Left ventricle myocardium superior (tissue), 1 donor: ENCODE results near the gene ATAD3C. TPM values are rescaled to one million over a fixed set of nuclear protein-coding genes. Genes with fewer than 3 reads are reported as not detected.
"Not testable (repeated sequence)": the region's sequence is repeated elsewhere in the genome, so short reads cannot be mapped to it uniquely, and the experiment has no call there.

Experiments
- ATAC-seq: fragments of 200-7000 bp; cut with Tn5 transposase; one replicate; pipeline ENCODE4 v1.9.1; 2020; ENCODE audit warnings: mild to moderate bottlenecking, moderate library complexity
- DNase-seq: peaks from one replicate; pipeline ENCODE4 v3.0.0-alpha.2; 2020
- intact Hi-C: fragments of 100-400 bp; cut with micrococcal nuclease; formaldehyde crosslinking; loops from one replicate; pipeline ENCODE4 v1.11.0; 2022
- total RNA-seq: library from RNA; stranded (reverse); fragmentation: NEBNext Ultra II Directional; extraction: Animal tissue kit (Norgen Biotek cat#: 25700); gene quantifications from one replicate; pipeline ENCODE4 v1.2.1, GENCODE V29; 2021
- donor health status: DM: no; HTN: yes; CAD: no; lungs with severe emphysema.

Gene ATAD3C
- total RNA-seq, 1 donor from 2014 or later = 1.9 TPM

- intact Hi-C loops, ATAC-seq: not testable (repeated sequence)
- peak; percentile 5 for DNase-seq
Measured at GRCh38 chr1:1428967-1429366, 20.5 kb upstream of the ATAD3C start.

- DNase-seq = peak; percentile 36
- ATAC-seq = peak; percentile 10
- intact Hi-C loops = no loop called here
Measured at GRCh38 chr1:1429671-1430073, 19.8 kb upstream of the ATAD3C start.

DNA sequence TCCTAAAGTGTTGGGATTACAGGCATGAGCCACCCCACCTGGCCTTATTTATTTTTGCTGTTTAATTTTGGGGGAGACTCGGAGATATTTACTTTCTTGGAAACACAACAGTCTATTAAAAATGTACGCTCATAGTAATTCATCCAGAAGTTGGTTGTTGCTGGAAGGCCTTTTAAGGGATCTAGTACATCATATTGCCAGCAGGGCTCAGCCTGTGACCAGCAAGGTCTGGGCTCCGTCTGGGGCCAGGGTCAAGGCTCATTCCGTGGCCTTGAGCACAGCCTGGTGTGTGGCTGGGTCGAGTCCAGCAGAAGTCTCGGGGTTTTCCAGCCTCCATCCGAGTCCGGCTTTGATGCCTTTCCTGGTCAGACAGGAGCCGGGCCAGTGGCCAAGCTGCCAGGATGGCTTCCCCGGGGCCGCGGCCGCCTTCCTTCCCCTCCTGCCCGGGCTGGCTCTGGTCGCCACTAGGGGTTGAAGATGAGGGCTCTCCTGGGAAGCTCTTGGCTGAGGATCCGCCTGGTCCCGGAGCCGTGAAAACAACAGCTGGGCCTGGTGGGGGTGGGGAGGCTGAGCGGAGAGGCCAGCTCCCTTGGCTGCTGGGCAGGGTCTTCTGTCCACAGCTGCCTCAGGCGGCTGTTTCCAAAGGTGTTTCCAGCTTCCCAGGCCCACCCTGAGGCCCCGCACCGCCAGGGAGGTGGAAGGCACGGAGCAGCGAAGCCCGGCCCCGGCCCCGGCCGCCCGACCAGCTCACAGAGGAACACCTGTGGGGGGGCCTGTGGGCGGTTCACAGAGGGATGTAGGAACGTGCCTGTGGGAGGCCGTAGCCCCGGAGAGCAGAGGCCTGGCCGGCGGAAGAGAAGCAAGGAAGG, 19.1 kb upstream of the ATAD3C start:
- intact Hi-C loops = no loop called here
- ATAC-seq (peak; percentile 69), DNase-seq (peak; percentile 90)

DNA sequence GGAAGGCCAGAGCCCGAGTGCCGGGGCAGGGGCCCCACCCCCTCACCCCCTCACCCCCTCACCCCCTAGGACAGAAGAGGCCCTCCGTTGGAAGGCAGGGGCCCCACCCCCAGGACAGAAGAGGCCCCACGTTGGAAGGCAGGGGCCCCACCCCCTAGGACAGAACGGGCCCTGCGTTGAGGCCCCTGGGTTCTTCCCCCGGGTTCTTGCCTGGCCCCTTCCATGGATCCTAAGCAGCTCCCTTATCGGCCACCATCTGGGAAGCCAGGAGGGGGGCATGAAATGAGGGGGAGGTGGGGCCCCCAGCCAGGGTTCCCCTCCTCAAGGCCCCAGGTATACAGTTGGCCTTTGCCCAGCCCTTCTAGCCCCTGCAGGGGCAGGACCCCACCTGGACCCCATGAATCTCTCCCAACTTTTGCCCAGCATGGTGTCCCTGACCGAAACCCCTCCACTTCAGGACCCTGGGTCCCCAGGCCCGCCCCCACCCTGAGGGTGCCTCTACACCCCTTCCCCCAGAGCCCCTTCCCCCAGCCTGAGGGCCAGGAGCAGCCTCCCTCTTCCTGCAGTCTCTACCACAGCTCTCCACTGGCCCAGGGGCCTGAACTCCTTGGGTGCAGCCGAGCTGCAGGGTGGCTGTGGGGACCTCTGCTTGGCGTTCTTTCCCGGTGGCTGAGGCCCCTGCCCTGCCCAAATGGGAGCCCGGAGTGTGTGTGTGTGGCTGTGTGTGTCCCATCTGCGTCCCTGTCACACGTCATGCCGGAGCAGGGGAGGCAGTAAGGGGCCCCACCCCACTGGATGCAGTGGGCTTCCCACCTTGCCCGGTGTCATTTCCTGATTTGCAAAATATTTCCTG, 18.3 kb upstream of the ATAD3C start:
- intact Hi-C loops = no loop called here
- DNase-seq = peak; percentile 49
- no peak for ATAC-seq

GRCh38 chr1:1431845-1432273, 17.6 kb upstream of the ATAD3C start:
- intact Hi-C loops = no loop called here
- ATAC-seq (peak; percentile 38), DNase-seq (peak; percentile 81)

GRCh38 chr1:1432274-1432950, 17.1 kb upstream of the ATAD3C start:
- intact Hi-C loops = no loop called here
- no peak for ATAC-seq
- DNase-seq = peak; percentile 43

DNA sequence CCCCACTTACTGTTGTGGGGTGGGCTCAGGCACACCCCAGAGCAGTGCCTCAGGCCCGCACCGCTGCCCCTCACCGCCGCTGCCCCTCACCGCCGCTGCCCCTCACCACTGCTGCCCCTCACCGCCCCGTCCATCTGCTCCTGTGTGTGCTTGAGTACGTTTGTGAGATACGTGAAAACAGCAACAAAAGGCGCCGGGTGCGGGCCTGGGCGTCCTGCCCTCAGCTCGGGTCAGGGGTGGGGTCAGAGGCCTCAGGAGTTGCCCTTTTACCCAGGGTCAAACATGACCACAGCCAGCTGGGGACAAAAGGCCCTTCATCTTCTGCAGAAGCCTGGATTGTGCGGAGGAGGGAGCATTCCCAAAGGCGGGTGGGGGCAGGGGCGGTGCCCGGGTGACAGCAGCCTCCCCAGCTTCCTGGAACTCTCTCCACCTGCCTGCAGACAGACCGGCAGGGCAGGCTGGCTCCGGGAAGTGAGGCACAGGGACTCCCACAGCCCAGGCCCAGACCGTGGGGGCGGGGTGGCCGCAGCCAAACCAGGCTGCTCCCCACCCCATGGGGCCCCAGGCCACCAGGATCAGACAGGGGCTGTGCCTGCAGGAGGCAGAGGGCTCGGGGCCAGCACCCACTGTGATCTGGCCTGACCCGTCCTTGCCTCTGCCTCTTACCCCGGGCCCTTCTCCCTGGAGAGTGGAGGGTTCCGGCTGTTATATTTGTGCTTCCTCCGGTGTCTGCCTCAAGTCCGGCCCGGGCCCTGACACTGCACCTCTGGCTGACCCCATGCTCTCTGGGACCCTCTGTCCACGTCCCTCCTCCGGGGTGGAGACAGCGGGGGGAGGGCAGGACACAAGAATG, 16.3 kb upstream of the ATAD3C start:
- ATAC-seq = peak; percentile 33
- intact Hi-C loops = no loop called here
- peak; percentile 79 for DNase-seq

DNA sequence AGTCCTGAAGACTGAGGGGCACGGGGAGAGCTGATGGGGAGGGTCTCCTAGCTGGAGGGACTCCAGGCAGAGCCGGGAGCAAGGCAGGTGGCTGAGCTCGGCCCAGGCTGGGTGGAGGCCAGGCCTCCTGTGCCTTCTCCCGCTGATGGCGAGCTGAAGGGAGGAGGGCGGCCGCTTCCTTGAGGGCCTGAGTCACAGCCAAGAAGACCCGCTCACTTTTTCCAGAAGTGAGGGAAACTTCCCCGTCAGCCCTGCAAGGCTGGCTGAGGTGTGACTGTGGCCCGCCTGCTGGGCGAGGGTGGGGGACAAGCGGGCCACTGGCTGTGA, 15.7 kb upstream of the ATAD3C start:
- ATAC-seq = peak; percentile 3
- no peak for DNase-seq
- intact Hi-C loops = no loop called here

- peak; percentile 10 for ATAC-seq
- intact Hi-C loops = no loop called here
Measured at GRCh38 chr1:1434131-1434823, 15.2 kb upstream of the ATAD3C start.

DNA sequence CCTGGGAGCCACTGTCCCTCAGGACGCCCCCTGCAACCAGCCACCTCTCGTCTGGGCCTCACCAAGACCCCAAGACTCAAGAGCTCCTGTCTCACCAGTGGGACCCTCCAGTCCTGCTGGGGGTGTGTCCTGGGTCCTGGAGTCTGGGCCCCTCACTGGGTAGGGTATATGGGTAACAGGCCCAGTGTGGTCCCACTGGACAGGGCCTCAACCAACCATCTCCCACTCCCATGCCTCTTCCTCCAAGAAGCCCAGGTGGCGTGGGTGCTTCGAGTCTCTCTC, 14.7 kb upstream of the ATAD3C start:
- intact Hi-C loops = no loop called here
- ATAC-seq = no peak
- no peak for DNase-seq

More at GRCh38 chr1:1434131-1434823, 15.2 kb upstream of the ATAD3C start:
- DNase-seq = peak; percentile 72

- DNase-seq (peak; percentile 89), ATAC-seq (peak; percentile 66)
- intact Hi-C loops = no loop called here
Measured at GRCh38 chr1:1435106-1435903, 14.2 kb upstream of the ATAD3C start, which contains the start of gene VWA1. Gene VWA1 (plus strand): TSS chr1:1435690. CDS start chr1:1435749, 59 bp downstream.

GRCh38 chr1:1435911-1436629, 13.4 kb upstream of the ATAD3C start:
- DNase-seq = peak; percentile 28
- no peak for ATAC-seq
- intact Hi-C loops = no loop called here

GRCh38 chr1:1436630-1437032, 12.9 kb upstream of the ATAD3C start:
- intact Hi-C loops = no loop called here
- ATAC-seq (no peak), DNase-seq (no peak)

DNA sequence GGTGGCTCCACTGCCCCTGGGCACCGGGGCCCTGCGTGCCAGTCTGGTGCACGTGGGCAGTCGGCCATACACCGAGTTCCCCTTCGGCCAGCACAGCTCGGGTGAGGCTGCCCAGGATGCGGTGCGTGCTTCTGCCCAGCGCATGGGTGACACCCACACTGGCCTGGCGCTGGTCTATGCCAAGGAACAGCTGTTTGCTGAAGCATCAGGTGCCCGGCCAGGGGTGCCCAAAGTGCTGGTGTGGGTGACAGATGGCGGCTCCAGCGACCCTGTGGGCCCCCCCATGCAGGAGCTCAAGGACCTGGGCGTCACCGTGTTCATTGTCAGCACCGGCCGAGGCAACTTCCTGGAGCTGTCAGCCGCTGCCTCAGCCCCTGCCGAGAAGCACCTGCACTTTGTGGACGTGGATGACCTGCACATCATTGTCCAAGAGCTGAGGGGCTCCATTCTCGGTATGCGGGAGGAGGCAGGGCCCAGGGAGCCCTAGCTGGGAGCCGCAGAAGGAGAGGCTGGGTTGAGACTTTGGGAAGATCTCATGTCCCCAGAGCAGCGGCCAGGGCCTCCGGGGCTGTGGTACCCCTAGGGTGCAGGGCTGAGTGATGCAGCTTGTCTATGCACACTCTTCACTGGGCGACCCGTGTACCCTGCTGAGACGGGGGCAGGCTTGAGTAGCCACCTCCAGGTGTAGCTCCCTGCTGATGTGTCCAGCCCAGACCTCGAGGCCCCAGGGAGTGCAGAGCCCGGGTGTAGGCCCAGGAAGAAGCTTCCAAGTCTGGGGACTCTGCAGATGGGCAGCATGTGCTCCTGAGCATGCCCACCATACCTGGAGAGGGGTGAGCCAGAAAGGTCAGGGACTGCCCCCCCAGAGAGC, 12.2 kb upstream of the ATAD3C start:
- intact Hi-C loops = no loop called here
- ATAC-seq (no peak), DNase-seq (peak; percentile 23)

DNA sequence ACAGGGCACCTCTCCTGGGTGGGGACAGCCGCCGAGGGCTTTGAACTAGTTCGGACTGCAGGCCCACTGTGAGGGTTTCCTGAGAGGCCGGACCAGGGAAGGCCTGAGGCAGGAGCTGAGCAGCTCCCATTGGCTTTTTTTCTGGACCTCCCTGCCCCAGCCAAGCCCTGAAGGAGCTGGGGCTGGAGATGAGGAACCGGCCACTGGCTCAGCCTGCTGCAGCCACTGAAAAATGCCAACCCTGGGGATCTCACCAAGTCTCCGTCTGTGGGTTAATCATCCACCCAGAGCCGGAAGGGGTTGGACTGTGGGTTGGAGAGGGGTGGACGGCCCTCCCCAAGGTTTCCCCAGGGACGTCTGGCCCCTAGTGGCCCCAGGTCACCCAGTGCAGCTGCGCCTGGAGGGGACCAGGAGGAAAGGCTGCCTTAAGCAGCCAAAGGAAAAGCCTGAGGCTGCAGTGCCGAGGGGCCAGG, 11.5 kb upstream of the ATAD3C start:
- ATAC-seq (no peak), DNase-seq (no peak)
- intact Hi-C loops = no loop called here
